ENCODE results near the gene PMEPA1.

DNA sequence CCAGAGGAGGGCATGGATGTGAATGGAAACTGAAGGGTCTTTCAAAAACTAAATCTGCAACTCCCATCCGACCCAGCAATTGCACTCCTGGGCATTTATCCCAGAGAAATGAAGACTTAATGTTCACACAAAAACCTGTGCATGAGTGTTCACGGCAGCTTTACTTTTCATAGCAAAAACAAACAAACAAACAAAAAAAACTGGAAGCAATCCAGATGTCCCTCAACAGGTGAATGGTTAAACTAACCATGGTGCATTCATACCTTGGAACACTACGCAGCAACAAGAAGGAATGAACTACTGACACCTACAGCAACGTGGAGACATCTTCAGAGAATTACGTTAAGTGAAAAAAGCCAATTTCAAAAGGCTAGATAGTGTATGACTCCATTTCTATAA lies 32.2 kb downstream of the PMEPA1 start:
- TF ChIP-seq POLR2A (IDR thresholded peaks at IDR 0.05; ENCODE audit: low read length) = no peak
- TF ChIP-seq GATA1 (IDR thresholded peaks at IDR 0.05; ENCODE audit: low read depth, low read length) = no peak

All from erythroblast (primary cell).